Fibroblast of lung (primary cell): ENCODE results near the gene FBXW5. TPM values are rescaled to one million over a fixed set of nuclear protein-coding genes. Genes with fewer than 3 reads are reported as not detected.

ENCODE experiments used
- DNase-seq, 2 donors: peaks; one replicate each; pipeline versions ENCODE4 v3.0.0 to v3.0.0-alpha.2; 2010; ENCODE audit warnings: low read depth in 2 of 2
- H2AFZ ChIP-seq: 2 replicates; pipeline ENCODE4 v1.5.1; 2012; ENCODE audit warnings: low read length, control low read depth, inconsistent platforms
- H3K27ac ChIP-seq: 2 replicates; pipeline ENCODE4 v1.5.1; 2011; ENCODE audit warnings: low read length, control low read depth; ENCODE audit not compliant: insufficient read depth
- H3K27me3 ChIP-seq: 2 replicates; pipeline ENCODE4 v1.5.1; 2011; ENCODE audit warnings: mild to moderate bottlenecking, low read length; ENCODE audit not compliant: control insufficient read depth, insufficient read depth
- H3K36me3 ChIP-seq: 2 replicates; pipeline ENCODE4 v1.5.1; 2011; ENCODE audit warnings: low read length; ENCODE audit not compliant: control insufficient read depth, insufficient read depth
- H3K4me1 ChIP-seq: 2 replicates; pipeline ENCODE4 v1.5.1; 2011; ENCODE audit warnings: low read length; ENCODE audit not compliant: control insufficient read depth, insufficient read depth; ENCODE audit errors: extremely low read depth
- H3K4me2 ChIP-seq: 2 replicates; pipeline ENCODE4 v1.5.1; 2011; ENCODE audit warnings: low read length, control low read depth; ENCODE audit not compliant: insufficient read depth; ENCODE audit errors: extremely low read depth
- H3K4me3 ChIP-seq, 4 experiments: fragments of 200-600 bp in 1 of 4; sonication (generic) in 1 of 4; replicated peaks in 1 of 4; 2 replicates each; pipeline ENCODE4 v1.5.1; 2011 to 2016; ENCODE audit warnings: low read length in 4 of 4, low read depth in 3 of 4, mild to moderate bottlenecking in 3 of 4, control low read depth in 2 of 4, inconsistent platforms in 1 of 4, mixed read lengths in 1 of 4; ENCODE audit not compliant: insufficient read depth in 1 of 4; ENCODE audit errors: control extremely low read depth in 1 of 4
- H3K79me2 ChIP-seq: 2 replicates; pipeline ENCODE4 v1.5.1; 2012; ENCODE audit warnings: mild to moderate bottlenecking, low read length, inconsistent platforms; ENCODE audit not compliant: control insufficient read depth, insufficient read depth
- H3K9ac ChIP-seq: 2 replicates; pipeline ENCODE4 v1.5.1; 2011; ENCODE audit warnings: mild to moderate bottlenecking, low read length, control low read depth; ENCODE audit not compliant: insufficient read depth
- H3K9me3 ChIP-seq: 2 replicates; pipeline ENCODE4 v1.5.1; 2012; ENCODE audit warnings: low read depth, low read length; ENCODE audit not compliant: control insufficient read depth, insufficient read depth
- H4K20me1 ChIP-seq: 2 replicates; pipeline ENCODE4 v1.5.1; 2011; ENCODE audit warnings: low read length; ENCODE audit not compliant: control insufficient read depth, insufficient read depth; ENCODE audit errors: extremely low read depth
- CTCF ChIP-seq, 2 donors: IDR thresholded peaks in 1 of 2; conservative IDR thresholded peaks in 1 of 2; 1 replicate in 1 of 2; 2 replicates in 1 of 2; pipeline ENCODE4 v1.5.1; 2011 to 2012; ENCODE audit warnings: low read length in 2 of 2, control low read depth in 1 of 2, inconsistent platforms in 1 of 2, low read depth in 1 of 2, mild to moderate bottlenecking in 1 of 2
- EZH2 ChIP-seq: IDR thresholded peaks from 2 replicates; pipeline ENCODE4 v1.5.1; 2012; ENCODE audit warnings: low read length, control low read depth, mild to moderate bottlenecking; ENCODE audit errors: missing control alignments
- polyA plus RNA-seq, 2 donors: library from polyadenylated mRNA; depleted of rRNA in 1 of 2; stranded (reverse) in 1 of 2; unstranded in 1 of 2; fragments of >200 nt; gene quantifications; 2 replicates each; pipeline ENCODE4 v1.2.1, GENCODE V29; 2011 to 2012; ENCODE audit warnings: missing spikeins in 1 of 2
- total RNA-seq: library from RNA; depleted of rRNA; stranded (reverse); fragments of >200 nt; gene quantifications from 2 replicates; pipeline ENCODE4 v1.2.1, GENCODE V29; 2014

The FBXW5 gene
- total and polyA plus RNA-seq, 2 donors (not counting 1 experiment from before 2014, with no cell fraction given), result 31.3 to 166 TPM

GRCh38 chr9:136939431-136939995 is 5.0 kb downstream of the FBXW5 start:
- no peak for TF ChIP-seq CTCF (conservative IDR thresholded peaks at IDR 0.05 in 1 of 2, IDR thresholded peaks at IDR 0.05 in 1 of 2; ENCODE audit: low read depth in 1 of 2, low read length in 2 of 2)
- no peak for TF ChIP-seq EZH2
- H3K36me3 ChIP-seq, result peaks cover 38% of the 10 kb centered on the region
- no peak overlapping the region for H3K4me3 ChIP-seq
- H3K9me3 ChIP-seq, result no peaks in the 10 kb centered on the region
- H3K4me1 ChIP-seq, result peaks cover 2% of the 10 kb centered on the region
- H4K20me1 ChIP-seq, result no peaks in the 10 kb centered on the region
- peaks cover 23% of the 10 kb centered on the region for H3K79me2 ChIP-seq
- H3K4me2 ChIP-seq, result no peak overlapping the region
- H2AFZ ChIP-seq, result no peak overlapping the region
- no peak overlapping the region for H3K27ac ChIP-seq
- no peak overlapping the region for H3K9ac ChIP-seq
- H3K27me3 ChIP-seq, result no peaks in the 10 kb centered on the region
- no peak for DNase-seq

- H3K27me3 ChIP-seq, result no peaks in the 10 kb centered on the region
- DNase-seq, result no peak
- no peak overlapping the region for H3K4me2 ChIP-seq
- H3K4me1 ChIP-seq, result no peaks in the 10 kb centered on the region
- peaks cover 7% of the 10 kb centered on the region for H3K79me2 ChIP-seq
- H2AFZ ChIP-seq, result no peak overlapping the region
- H3K9me3 ChIP-seq, result no peaks in the 10 kb centered on the region
- no peaks in the 10 kb centered on the region for H4K20me1 ChIP-seq
- no peak overlapping the region for H3K27ac ChIP-seq
- no peak for TF ChIP-seq CTCF (conservative IDR thresholded peaks at IDR 0.05 in 1 of 2, IDR thresholded peaks at IDR 0.05 in 1 of 2; ENCODE audit: low read depth in 1 of 2, low read length in 2 of 2)
- TF ChIP-seq EZH2, result no peak
- H3K36me3 ChIP-seq, result peaks cover 29% of the 10 kb centered on the region
- no peak overlapping the region for H3K4me3 ChIP-seq
- H3K9ac ChIP-seq, result no peak overlapping the region
Observed at GRCh38 chr9:136937186-136938001, 7.1 kb downstream of the FBXW5 start.

- Histone ChIP-seq H3K9ac (no peak overlapping the region), H4K20me1 (no peaks in the 10 kb centered on the region), H3K4me2 (no peak overlapping the region), H3K27me3 (no peaks in the 10 kb centered on the region), H3K9me3 (no peaks in the 10 kb centered on the region), H3K4me3 (no peak overlapping the region), H3K4me1 (no peaks in the 10 kb centered on the region), H3K79me2 (peaks cover 3% of the 10 kb centered on the region), H2AFZ (no peak overlapping the region), H3K36me3 (peaks cover 23% of the 10 kb centered on the region), H3K27ac (no peak overlapping the region)
- no peak for DNase-seq
- TF ChIP-seq EZH2 (no peak), CTCF (conservative IDR thresholded peaks at IDR 0.05 in 1 of 2, IDR thresholded peaks at IDR 0.05 in 1 of 2; ENCODE audit: low read depth in 1 of 2, low read length in 2 of 2) (no peak)
Observed at GRCh38 chr9:136936645-136937170, 7.8 kb downstream of the FBXW5 start.
